Measurements from ENCODE around the gene NRP1.

Gene NRP1

DNA sequence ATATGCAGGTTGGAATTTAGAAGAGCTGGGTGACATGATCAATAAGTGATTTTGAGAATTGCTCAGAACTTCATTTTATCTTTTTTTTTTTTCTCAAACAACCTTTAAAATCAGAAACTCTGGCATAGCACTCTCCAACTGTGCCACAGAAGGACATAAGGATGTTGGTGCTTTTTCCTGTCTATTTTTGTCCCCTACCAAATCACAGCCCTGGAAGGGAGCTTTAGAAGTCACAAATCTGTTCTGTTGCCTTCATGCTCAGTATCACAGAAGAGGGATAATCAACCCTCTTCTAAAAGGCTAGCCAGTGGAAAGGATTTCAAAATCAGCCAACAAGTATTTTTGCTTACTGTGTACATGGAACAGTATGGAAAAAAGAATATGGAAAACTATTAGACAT, 14.8 kb upstream of the NRP1 start:
- DNase-seq (ENCODE audit: low read depth, low spot score): no peak

DNA sequence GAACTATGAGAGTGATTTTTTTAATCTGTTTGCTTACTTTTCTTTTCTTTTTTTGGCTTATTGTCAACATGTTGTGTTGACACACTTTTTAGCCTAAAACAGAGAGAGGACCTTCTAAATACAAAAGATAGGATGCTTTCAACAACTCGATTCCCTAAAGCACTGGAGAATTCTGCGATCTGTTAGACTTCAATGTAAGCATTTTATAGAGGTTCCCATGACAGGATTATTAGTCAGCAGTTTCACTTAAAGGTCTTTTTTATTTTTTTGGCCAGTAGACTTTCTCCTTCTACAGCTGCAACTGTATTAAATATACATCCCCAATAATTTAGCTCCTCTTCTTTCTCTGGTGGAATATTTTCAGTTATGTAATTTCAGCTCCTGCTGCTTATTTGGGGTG, 12.7 kb upstream of the NRP1 start:
- no peak for DNase-seq (ENCODE audit: low read depth, low spot score)

DNA sequence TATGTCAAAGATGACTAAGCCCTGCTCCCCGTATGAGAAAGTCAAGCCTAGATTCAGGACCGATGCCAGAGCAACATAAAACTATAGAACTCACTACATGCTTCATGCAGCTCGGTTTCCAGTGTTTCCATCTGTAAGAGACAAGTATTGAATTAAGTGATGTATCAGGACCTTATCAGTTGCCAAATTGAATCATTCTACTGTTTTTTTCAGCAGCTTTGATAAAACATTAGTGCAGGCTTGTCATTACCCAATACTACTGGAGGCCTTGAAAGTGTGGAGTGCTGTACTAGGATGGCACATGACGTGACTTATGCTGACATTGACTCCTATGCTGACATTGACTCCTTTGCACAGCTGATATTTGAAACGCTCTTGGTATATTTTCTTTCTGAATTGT, 10.8 kb upstream of the NRP1 start:
- no peak for DNase-seq (ENCODE audit: low read depth, low spot score)

DNA sequence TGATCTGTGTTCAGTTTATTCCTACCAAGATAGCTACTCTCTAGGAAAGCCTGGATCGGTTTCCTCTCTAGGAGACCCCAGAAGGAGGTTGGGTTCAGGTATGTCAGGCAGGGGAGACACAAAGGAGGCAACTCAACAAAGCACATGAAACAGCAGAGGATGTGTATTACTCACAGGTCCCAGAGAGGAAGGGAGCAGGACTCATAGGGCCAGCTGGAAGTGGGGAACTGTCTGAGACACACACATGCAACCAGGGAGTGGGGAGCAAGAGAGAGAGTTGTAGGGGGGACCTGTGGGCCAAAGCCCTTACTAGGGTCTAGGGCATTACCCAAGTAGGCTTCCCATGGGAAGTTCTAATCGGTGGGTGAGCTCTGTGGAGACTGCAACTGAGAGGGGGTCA, 10.2 kb upstream of the NRP1 start:
- no peak for DNase-seq (ENCODE audit: low read depth, low spot score)

DNA sequence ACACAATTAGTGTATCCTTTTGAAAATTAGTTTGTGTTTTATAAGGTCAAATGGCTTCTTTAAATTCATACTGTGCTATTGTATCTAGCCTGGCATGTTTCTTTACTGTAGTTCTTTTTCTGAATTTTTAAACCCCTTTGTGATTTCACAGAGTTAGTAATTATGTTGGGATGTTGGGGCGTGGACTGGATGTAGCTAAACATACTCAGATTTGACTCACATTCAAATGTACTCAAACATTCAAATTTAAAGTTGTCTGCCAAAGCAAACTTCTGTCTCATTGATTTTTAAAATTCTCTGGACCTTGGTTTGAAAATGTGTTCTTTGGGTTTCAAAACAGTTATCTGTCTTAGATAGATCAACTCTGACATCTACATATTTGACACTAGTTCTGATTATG, 7.2 kb upstream of the NRP1 start:
- DNase-seq (ENCODE audit: low read depth, low spot score): peak; percentile 31

DNA sequence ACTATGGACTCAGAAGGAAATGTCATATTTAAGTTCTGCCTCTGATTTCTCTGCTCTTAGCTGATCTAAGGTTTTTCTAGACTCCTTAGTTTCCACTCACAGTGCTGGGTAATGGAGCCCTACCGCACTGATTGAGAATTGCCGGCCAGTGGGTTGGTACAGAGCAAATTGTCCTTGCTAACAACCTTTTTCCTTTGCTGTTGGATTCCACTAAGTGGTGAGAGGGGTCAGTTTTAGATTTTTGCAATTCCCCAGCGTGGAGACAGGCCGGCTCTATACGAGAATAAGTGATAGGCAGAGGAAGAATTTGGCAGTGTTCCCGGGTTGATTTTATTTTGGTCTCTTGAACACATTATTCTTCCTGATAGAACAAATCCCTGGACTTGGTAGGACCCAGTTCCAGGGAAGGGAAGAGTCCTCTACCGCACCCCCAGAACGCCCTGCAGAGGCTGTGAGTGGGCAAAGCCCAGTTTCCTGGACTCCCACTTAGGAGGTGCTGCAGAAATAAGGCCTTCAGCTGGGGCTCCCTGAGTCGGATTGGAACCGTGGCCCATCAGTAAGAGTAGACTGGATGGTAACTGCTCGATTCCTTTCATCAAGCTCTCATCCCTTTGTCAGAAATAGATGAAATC, 3.0 kb upstream of the NRP1 start:
- DNase-seq (ENCODE audit: low read depth, low spot score): peak; percentile 91

DNA sequence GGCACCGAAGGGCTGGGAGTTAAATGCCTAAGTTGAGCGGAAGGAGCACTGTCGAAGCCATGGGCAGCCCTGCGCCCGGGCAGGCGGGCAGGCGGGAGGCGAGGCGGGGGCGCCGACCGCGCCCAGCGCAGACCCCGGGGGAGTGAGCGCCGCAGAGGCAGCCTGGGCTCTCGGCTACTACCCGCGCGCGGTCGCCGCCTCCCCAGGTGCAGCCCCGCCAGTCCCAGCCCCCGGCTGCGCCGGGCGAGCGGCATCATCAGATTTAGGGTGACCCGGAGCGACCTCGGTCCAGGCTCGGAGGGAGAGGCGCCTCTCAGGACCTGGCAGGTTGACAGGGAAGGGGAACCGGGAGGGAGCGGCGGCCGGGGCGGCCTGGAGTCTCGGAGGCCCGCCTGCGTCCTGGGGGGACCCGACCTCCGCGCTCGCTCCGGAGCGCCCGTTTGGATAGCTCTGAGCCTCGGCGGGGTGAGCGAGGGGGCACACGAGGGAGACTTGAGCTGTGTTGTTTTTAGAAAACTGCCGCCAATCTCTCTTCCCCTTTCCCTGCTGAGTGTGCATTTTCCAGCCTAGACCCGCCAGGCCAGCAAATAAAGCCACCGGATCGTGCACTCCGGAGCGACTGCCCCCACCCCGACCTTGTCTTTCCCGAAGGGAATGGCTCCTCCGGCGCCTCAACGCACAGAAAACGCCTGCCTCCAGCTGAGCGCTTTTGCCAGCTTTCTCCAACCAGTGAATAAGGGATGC, 2.3 kb upstream of the NRP1 start:
- DNase-seq (ENCODE audit: low read depth, low spot score): peak; percentile 75

DNA sequence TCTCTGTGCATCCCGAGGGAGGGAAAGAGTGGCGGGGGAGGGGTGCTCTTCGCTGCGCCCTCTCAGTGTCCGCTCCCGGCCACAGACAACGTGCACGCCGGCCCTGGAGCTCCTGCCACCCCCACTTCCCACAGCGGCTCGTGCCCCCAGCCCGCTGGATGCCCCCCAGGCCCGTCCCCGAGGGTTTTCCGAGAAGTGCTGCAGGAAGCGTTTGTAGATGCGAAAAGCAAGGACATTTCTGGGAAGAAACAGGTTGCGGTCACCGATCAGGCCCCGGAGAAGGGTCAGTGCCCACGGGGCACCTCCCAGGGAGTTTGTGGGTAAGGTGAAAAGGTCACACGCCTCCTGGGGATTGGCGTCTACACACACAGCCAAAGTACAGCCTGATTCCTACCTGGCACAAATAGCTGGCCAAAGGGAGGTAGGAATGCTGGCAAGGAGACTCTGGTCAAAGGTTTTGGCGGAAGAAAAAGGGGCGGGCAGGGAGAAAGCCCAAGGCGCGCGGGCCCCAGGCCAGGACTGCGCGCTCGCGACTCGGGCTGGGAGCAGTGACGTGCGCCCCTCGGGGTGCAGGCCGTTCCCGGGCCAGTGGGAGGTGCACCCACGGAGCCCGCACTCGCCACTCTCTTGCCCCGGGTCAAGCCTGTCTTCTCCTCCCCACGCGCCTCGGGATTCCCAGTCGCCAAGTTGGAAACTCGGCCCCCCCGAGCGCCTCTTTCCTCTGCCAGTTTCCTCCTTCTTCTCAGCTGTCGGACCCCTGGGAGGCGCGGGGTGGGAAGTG, 1.5 kb upstream of the NRP1 start:
- peak; percentile 86 for DNase-seq (ENCODE audit: low read depth, low spot score)

DNA sequence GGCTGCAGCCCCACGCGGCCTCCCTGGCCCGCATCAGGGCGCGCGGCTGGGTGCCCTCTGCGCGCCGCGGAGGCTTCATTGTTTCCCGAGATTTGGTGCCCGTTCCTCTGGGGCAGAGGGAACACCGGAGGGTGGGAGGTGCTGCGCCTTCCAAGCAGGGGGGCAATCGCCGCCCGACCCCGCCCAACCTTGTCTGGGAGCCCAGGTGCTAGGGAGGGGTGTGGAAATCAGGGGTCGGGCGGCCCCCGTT, 1.0 kb upstream of the NRP1 start:
- DNase-seq (ENCODE audit: low read depth, low spot score): no peak

DNA sequence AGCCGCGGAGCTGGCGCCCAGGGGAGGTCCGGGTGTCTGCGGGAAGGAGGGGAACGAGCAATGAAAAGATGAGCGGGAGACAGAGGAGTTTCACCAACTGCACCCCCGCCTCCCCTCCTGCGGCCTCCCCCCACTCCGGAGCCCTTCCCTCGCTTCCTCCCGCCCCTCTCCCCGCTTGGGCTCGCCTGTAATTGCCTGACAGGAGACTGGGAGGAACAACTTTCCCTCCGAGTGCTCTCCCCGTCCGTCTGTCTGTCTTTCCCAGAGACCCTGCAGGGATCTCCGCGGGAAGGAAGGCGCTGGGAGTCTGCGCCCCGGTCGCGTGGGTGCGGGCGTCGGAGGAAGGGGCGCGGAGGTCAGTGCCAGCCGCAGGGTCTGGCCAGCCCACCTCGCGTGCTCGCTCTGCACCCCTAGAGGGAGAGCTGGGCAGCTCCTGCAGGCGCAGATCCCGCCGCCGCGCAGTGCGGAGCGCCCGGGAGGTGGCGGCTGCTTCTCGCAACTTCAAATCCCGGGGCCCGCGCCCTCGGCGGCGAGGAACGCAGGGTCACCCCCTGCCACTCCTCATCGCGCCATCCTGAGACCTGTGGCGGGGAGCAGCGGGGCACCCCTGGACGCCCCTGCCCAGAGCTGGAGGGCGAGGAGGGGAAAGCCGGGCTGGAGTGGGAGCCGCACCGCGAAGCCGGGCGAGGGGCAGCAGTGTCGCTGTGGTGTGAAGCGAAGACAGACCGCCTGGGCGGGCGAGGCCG, 511 bp upstream of the NRP1 start:
- DNase-seq (ENCODE audit: low read depth, low spot score): peak; percentile 94

DNA sequence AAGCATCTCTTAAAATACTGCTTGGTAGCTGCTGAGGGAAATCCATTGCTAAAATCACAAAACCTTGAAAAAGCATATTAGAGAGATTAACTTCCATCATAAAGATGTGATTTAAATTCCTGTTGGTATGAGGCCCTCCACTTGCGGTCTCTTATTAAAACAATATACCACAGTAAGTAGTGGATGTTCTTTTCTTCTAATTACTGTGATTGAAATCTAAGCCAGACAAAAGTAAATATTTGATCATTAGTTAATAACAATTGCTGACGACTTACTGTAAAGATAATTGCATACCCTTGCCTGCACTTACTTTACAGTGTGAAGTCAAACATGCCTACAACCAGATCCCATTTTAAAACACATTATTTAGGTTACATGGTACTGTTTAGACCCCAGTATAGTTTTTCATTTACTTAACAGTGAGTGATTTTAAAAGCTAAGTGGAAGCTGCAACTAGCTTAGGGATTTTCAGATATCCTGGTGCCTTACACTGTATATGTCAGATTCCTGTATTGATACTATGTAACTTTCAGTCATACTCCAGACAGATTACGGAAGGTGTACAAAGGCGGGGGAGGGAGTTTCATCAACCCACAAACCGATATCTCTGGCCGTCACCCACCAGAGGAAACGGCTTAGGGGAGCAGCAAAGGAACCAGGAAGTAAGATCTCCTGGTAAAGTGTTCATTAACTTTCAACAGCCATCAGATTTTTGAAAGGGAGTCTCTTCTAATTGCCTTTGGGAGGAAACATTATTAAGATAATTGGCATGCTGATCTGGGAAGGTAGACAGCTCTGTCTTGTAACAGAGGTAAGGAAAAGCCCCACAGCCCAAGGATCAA, 986 bp downstream of the NRP1 start:
- peak; percentile 43 for DNase-seq (ENCODE audit: low read depth, low spot score)

DNA sequence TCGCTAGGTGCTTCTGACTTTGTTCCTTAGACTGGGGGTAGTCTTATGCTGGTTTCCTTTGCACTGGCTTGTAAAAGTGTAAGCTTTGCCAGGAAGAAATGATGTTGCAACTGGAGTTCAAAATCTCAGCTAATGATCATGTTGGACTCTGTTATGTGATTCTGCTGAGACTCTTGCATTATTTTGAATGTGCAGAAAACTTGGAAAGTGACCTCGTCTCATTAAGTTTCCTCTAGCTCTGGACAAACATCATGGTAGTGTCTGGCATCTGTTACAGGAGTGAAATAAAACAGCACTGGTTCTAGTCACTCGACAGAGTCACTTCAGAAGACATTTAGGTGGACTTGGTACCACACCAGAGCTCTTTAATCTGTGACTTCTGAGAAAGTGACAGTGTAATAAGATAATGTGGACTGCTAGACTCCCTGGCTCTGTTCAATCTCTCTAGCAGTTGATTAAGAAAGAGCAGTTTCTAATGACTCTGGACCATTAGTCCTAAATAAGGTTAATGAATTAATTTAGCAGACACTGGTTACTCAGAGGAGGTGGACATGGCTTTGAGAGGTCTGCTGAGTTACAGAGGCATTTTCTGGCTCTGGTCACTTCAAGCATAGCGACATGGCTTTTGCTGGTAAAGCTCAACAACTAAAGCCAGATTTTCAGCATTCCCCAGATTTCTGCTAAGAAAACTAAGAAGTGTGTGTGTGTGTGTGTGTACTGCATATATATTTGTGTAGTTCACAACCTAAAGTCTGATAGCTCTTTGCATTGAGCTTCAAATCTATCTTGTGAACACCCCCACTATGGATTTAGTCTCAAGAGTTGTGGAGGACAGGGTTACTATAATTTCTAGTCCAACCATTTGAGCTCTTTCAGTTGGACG, 2.0 kb downstream of the NRP1 start:
- peak; percentile 60 for DNase-seq (ENCODE audit: low read depth, low spot score)

DNA sequence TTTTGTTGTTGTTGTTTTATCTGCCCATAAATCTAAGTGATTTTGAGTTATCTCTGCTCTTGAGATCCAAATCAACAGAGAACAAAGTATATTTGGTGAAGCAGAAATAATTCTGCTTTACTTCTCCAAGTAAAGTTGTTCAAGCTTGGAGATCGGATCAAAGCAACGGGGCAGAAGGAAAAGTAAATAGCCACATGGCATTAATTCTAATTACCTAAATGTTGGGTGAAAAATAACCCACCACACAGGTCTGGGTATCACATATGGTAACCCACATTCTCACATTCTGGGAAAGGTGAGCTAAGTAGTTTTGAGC, 3.1 kb downstream of the NRP1 start:
- DNase-seq (ENCODE audit: low read depth, low spot score): peak; percentile 39

DNA sequence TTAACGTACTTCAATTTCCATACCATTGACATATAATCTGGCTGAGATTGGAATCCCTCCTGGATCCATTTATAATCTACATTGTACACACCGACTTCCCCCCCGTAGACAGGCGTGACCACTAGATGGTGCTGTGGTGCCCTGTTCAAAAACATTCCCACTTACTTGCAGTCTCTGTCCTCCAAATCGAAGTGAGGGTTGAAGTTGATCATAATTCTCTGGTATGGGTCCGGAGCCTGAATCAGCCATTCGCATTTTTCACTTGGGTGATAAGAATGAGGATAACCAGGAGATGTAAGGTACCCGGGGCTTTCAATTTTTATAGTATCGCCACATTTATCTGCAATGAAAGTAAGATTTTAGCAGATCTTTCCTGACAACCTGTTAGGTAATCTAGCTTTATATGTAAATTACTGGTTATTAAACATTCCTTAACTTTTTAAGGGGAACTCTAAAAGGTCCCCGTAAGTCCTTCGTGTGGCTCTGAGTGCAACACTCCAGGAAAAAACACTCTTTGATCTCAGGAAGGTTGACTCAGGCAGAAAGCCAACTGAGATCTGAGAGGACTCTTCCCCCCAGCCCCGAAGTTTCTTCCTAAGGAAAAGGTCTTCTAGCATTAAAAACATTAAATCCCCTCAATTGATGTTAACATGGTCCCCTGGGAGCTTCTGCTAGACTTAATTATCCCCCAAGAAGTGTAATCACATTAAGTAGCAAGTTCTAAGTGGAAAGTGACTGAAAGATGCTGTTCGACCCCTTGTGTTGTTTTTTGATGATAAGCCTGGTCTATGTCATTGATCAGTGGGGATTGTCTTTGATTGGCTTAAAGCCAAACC, 3.7 kb downstream of the NRP1 start:
- DNase-seq (ENCODE audit: low read depth, low spot score): peak; percentile 92

DNA sequence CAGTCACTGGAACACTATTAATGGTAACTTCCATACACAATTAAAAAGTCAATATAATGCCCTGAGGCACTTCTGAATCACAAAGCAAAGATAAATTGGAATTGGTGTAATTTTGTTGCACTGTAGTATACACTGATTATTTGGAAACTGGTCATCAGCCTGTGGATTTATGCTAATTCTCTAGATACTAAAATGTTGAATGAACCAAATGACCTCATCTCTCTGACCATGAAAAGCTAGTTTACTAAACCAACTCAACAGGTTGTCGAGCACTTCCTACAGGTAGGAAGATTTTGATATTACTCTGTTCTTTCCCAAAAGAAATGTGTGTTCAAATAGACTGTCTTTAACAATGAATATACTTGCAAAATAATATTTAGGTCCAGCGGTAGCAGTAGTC, 5.3 kb downstream of the NRP1 start:
- DNase-seq (ENCODE audit: low read depth, low spot score): no peak

DNA sequence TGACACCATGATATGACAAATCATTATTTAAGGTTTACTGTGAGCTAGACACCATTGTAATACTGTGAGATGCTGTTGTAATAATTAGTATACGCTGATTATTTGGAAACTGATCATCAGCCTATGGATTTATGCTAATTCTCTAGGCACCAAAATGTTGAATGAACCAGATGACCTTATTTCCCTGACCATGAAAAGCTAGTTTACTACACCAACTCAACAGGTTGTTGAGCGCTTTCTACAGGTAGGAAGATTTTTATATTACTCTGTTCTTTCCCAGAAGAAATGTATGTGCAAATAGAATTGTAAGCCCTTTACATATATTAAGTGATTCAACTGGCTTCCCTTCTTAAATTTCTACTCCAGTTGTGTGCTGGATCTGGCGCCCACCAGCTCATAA, 6.2 kb downstream of the NRP1 start:
- DNase-seq (ENCODE audit: low read depth, low spot score): no peak

DNA sequence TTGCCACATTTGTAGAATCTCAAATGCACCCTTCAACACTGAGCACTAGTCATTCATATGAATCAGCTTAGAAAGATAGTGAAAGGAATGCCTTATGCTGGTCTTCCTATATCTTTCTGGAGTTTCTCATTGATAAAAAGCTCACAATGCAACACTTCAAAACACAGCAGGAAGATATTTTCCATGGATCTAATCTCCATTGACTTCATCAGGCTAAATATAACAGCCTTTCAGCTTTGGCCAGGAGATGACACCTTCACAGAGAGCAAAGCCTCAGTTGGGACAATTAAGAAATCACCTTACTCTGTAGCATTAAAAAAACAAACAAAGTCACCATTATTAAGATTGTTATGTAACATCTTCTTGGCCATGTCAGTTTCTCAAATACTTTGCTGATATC, 6.7 kb downstream of the NRP1 start:
- no peak for DNase-seq (ENCODE audit: low read depth, low spot score)

DNA sequence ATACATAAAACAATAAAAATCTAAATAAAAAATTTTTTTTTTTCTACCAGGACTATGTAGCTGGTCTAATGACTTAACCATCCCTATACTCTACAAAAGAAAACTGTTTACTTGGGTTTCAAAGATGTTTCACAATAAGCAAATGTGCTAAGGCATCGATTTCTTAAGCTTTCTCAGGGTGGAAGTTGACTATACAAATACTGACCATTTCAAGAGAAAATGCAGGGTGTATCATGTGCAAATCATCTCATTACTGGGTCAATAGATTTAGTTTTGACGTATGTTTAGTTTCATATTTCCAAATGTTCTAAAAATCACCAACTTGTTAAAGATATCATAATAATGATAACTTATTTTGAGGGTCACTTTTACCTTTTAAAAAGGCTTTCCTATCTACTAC, 7.5 kb downstream of the NRP1 start:
- no peak for DNase-seq (ENCODE audit: low read depth, low spot score)

DNA sequence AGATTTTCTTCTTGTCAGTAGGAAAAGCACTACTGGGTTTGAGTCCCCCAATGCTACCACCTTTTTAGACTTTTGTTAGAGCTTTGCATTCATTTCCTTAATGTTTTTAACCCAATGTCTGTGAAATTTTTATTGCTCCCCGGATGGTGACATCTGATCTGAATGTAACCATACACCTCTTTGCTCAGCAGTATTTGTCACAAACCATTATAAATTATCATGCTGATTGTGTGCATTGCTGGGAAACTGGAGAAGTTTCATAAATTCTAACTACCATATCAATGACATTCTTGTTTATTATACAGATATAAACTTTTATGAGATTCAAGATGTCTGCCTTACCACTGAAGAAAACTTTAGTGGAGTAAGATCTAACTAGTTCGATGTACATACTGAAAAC, 8.5 kb downstream of the NRP1 start:
- no peak for DNase-seq (ENCODE audit: low read depth, low spot score)

DNA sequence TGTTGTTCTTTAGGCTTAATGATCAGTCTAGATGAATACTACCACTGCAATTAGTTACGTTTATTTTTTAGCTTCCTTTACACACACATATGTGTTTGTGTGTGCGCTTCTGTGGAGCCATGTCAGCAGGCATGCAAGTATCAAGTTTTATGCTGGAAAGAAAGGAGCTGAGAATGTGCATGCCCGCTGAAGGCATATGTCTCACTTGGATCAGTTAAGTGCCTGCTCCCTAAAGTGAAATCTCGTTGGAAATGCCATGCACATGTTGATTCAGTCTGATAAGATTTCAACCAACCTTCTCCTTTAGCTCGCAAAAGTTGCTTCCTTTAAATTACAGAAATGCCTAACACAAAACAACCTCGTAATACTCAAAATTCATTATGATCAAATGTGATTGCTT, 10.7 kb downstream of the NRP1 start:
- no peak for DNase-seq (ENCODE audit: low read depth, low spot score)
